ENCODE data around the gene PLA2R1.

PLA2R1 gene

DNA sequence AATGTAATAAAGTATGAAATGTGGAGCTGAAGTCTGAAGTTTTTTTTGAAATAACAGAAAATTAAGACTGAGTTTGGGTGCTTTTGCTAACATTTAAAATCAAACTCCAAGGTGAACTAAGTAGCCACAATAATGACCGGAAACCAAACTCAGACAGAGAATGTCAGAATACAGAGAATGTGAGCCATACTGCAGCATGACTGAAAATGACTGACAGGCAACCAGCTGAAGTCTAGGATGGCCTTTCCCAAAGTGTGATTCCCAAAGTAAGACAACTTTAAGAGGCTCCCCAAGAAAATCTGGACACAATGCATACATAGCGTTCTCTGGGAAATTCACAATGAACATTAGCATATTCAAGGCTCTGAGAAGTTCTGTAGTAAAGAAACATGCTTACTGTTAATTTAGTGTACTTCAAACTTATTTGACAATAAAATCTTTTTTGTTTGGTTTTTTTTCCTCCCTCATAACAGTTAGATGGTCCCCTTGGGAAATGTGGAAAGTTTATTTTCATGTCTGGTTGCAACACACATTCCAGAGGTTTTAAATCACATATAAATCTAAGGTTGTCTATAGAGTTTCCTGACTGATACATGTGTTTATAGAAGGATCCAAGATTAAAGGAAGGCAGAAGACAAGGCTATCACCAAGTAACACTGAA is 28.6 kb downstream of the PLA2R1 start:
- DNase-seq, result no peak

DNA sequence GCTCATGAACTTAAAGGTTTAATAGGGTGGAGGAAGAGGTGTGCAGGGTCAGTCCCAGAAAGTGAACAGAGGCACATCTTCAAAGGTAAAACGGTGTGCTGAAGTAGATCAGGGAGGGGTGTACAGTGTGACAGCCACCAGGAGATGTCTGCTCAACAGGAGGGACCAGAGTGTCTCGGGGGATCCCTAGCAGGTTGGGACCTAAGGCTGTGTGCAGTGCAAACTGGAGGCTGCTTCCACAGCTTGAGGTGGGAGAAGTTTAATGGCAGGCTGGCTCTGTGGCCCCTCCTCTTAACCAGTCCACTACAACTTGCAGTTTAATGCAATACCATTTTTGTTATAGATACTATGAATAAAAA is 33.2 kb downstream of the PLA2R1 start:
- DNase-seq, result no peak

DNA sequence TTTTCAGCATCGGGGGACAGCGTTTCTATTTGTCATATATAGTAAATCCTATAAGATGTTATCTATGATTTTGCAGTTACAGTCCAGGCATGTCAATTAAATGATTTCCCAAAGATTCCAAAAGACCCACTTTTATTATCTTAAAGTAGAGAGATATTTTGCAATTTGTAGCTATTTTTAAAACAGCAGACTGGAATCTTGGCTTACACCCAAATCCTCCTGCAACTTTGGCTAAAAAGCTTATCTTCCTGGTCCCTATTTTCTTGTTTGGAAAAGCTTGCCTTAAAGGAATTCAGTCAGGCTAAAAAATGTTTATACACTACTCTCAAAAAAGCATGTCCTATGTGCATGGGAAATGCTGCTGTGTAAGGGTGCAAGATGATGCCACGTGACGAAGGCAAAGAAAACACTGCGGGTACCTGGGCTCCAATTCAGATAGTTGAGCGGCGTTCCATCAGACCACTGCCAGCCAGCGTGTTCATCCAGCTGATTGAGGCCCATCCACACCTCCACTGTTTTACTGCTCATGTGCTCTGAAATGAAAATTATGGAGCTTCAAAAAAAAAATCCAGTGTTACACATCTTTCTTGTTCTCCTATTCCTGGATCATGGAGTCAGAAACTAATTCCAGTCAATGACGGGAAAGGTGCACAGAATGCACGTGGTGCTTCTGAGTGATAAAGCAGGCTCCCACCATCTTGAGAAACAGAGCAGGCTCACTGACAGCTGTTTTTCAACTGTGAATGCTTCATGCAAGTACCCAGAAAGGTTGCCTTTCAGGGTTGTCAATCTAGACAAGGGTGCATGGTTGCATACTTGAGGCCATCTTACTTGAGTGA is 33.8 kb downstream of the PLA2R1 start:
- DNase-seq, result no peak

DNA sequence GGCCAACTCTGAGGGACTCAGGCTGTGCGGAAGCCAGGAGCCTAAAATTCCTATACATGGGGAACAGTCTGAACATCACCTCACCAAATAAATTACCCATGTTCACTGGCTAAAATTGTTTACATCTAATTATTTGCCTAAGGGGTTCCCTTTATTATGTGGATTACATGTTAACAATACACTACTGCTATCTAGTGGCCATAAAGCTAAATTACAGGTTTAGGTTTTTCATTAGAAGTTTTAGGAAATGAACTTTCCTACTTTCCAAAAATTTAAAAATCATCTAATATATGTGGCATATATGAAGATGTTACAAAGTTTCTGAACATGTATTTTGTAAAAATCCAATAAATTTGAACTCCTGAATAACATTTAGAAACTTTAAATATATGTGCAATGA is 40.3 kb downstream of the PLA2R1 start:
- DNase-seq, result no peak

DNA sequence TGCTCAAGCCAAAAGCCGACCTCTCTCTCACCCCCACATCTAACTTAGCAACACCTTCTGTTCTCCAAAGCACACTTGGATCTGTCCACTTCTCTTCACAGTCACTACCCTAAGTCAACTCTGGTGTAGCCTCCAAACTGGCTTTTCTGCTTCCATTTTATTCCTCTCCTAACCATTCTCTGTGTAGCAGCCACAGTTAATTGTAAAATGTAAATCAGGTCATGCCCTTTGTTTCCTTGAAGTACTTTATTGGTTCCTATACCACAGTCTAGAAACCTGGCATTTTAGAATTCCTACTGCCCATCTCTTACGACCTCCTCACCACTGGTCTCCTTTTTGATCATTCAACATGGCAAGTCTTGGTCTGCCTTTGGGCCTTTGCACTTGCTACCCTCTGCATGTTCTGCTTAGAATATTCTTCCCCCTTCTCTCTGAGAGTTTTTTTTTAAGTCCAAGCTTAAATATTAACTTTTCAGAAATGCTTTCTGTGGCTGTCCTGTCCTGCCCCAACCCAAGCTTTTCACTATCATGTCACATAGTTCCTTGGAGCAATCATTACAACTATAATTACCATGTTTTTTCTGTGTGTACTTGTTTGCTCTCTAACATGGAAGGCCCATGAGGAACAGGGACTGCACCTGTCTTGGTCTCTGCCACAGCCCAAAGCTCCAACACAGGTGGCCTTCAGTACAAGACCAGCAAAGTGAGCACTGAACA is 42.9 kb downstream of the PLA2R1 start:
- DNase-seq, result no peak

DNA sequence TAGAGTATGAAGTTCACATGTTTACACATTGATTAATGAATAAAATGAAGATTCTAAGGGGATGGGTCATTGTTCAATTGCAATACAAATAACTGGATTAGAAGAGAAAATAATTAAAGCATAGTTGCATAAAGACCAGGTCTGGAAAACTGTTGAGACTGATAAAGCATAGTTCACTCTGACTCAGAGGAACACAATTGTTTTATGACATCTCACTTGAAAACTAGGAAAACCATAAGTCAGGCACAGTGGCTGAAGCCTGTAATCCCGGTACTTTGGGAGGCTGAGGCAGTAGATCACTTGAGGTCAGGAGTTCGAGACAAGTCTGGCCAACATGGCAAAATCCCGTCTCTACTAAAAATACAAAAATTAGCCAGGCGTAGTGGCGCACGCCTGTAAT is 46.7 kb downstream of the PLA2R1 start:
- DNase-seq, result no peak

DNA sequence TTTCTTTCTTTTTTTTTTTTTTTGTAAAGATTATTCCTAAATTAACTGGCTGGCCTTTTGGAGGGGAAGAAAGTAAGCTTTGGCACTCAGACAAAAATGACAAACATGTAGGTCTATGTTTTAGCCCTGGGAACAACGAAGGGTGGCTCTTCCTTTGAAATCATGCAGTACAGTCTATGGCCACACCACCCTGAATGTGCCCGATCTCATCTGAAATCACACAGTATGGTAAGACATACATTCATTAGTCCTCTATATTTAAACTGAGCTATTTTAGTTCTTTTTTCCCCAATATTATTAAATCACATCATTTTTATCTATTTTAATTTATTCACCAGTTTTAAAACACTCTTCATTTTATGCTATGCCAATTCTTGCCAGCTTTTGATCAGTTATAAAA is 48.2 kb downstream of the PLA2R1 start:
- DNase-seq, result no peak

DNA sequence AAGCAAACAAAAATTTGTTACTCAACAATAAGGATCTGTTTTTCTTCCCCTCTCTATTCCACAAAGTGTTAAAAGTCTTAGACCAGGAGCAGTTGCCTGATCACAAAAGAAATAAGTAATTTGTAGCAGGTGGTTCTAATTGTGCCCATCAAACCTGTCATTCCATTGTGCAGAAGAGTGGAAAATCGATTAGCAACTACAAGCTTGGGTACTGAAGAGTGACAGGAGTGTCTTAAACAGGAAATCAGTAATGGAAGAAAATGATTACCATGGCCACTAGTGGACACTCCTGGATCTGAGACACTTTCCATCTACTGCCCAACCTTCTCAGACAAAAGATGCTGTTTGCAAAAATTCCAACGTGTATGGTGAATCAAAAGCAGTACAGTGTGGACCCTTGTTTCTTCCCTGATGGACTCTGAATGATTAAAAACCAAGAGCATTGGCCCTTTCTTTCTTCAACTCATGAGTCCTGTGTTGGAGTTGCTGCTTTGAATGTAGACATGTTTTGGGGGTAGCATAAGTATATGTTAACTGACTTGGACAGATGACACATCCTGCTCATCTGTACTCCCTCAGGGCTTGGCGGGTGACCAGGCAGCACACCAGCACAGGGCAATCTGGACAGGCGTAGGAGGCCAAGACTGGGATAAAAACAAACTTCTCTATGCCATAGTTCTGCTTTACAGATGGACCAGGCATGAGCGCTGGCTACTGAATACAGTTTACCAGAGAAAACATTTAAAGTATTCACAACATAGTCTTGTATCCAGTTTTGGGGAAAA is 51.9 kb downstream of the PLA2R1 start:
- DNase-seq, result no peak

DNA sequence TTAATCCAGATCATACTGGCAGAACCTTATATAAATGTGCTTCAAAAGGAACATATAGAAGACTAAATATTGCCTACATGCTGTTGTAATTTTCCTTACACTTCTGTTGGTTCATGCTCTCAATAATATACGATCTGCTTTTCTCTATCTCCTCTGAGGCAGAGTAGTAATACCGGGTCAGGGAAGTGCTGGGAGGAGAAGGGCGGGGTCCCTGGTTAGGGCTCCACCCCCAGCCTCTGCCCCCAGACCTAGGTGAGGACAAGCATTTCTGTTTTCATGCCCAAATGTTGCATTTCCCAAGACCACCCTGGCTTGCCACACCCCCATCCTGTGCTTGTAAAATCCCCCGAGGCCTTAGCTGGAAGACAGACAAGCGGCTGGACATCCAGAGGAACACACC is 55.3 kb downstream of the PLA2R1 start:
- no peak for DNase-seq

DNA sequence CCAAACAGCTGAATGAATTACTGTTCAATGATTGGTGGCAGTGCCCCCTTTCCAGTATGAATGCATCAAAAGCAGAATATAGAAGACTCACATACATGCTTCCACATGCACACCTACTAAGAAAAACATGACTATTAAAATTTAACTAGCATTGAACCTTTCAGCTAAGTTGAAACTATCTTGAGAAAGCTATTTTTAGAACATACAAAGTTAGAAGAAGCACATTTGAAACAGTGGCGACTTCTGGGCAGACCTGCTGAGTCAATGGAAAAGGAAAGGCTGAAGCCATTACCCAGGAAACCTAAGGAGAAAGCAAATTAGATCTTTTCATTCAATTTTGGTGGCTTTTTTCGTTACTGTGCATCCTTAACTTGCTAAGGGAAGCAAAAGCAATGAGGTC is 55.9 kb downstream of the PLA2R1 start:
- DNase-seq, result no peak

DNA sequence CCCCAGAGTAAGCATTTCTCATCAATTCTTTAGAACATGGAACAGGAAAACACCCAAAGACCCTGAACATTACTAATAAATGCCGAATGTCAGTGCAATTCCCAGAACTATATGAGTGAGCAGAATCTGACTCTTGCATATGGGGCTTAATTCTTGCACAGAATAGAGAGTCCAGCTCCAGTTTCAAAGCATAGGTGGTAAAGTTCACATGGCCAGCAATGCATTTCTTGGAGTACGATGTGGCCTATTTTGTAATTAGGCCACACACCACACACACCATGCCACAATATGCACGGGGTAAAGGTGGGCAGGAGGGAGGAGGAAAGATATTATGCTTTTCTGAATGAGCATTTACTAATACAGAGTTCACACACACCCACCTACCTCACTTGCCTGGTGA is 56.5 kb downstream of the PLA2R1 start:
- DNase-seq, result no peak

DNA sequence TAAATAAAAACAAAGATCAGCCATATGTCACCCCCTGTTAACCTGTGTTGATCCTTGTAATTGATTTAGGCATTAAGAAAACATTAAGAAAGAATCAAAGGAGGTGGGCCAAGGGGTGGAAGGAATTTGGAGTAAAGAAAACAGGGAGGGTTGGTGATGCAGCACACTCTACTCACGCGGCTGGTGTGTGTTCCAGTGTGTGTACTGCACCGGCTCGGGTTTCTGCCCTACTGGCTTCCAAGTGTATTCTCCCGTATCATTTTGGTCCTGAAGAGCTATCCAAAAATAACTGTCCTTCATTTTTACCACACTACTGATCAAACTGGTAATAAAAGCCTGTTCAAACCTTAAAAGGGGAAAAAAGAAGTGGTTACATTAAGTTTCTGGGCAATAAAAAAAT is 56.9 kb downstream of the PLA2R1 start:
- no peak for DNase-seq

DNA sequence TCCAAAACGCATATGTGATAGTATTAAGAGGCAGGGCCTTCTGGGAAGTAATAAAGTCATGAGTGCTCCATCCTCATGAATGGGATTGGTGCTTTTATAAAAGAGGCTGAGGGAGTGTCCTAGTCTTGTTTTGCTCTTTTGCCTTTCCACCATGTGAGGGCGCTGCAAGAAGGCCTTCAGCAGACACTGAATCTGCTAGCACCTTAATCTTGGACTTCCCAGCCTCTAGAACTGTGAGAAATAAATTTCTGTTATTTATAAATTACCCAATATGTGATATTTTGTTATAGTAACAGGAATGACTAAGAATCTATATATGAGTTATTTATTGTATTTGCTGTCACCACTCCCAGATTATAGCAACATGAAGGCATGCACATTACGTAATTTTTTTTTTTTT is 63.5 kb downstream of the PLA2R1 start:
- no peak for DNase-seq

DNA sequence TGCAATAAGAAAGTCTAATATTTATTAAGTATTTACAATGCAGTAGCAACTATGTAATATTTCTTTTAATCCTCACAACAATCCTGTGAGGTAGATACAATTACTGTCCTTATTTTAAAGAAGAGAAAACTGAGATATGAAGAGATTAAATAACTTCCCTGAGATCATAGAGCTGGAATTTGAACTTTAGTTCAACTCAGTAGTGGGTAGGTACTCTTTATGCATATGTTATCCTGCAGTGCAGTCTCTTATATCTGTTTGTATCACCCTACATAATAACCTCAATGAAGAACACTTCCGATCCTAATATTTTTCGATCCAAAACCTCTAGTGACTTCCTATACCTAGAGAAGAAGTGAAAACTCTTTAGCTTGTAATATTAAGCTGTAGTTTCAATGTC is 64.2 kb downstream of the PLA2R1 start:
- no peak for DNase-seq

DNA sequence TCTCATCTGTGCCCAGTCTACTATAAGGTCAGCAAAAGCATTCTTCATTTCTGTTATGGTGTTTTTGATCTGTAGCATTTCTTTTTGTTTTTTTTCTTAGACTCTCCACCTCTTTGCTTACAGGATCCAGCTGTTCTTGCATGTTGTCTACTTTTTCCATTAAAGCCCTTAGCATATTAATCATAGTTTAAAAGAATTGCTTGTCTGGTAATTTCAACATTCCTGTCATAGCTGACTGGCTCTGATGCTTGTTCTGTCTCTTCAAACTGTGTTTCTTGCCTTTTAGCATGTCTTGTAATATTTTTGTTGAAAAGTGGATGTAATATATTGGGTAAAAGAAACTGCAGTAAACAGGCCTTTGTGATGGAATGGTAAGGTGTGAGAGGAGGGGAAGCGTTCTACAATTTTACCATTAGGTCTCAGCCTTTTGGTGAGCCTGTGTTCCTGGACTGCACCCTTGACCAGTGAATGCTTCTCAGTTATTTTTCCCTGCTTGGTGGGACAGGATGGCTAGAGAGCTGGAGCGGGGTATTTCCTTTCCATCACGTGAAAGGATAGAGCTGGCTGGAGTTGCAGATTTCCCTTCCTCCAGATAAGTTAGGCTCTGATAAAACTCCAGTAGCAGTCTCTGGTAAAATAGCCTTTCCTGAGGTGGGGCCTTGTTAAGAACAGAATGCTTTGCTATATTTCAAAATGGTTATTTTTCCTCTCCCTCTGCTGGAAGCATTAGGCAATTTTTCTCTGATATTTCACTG is 65.4 kb downstream of the PLA2R1 start:
- no peak for DNase-seq

DNA sequence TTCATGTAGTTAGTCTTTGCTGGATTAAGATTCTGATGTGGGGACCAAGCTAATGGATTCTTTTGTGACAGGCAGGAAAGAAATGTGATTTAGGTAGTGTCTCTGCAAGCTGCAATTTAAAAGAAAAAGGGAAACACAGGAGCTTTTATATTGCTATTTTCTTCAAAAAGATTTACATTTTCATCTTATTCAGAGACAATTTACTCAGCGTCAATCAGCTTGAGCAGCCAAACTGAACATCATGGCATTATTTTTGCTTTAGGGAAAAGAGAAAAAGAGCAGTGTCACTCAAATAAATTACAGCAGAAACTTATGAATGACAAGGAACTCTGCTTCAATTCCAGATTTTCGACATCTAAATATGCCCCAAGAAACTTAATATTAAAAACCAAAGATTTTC is 67.4 kb downstream of the PLA2R1 start:
- no peak for DNase-seq

DNA sequence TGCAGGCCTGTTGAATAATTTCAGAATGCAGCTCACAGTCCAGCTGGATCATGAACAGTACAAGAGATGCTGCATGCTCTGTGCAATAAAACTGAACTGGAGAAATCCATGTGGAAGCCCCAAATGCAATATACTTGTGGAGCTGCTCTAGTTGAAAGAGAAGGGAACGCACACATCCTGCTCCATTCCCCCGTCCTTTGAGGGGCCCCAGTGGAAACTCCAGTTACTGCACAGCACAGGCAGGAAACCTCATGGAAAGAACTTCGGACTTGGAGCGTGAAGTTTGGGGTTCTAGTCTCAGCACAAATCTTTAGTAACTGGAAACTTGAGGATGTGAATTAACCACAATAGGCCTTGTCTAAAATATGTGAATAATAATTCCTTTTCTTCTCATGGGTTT is 73.2 kb downstream of the PLA2R1 start:
- DNase-seq, result no peak

DNA sequence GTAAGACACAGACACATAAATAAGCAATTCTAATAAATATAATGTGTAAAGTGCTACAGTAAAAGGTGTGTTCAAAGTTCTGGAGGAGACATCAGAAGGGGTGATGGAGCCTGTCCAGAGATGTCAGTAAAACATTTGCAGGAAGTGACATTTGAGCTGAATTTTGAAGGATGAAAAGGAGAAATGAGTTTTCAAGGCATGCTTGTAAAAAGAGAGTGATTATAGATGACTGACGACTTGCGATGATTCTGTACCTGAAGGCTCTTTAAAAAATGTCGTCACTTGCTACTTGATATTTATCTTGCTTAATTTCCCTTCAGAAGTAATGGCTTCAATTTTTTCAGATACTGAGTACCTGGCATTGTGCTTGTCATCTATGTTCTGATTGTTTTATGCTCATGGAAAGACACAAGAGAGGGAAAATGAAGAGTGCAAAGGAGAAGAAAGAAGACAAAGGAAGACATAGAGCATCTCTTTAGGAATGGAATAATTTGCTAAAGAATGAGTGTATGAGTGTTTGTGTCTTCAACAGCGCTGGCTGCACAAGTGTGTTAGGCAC is 73.9 kb downstream of the PLA2R1 start:
- no peak for DNase-seq

DNA sequence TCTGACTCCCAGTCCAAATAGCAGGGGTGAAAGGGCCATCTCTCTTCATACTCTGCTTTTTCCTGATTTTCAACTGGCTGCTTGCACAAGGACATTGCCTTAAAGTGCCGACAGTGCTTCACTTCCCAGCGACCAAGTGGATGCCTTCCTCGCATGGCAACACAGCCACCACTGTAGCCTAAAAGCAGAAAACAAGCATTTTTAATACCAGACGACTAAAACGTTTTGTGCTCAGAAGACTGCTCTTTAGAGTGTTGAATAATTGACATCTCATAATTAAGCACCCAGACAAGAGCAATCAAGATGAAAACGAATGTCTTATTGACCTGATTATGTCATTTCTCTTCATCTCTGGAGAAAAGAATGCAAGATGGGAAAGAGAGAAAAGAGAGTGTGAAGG is 75.2 kb downstream of the PLA2R1 start:
- DNase-seq, result no peak

DNA sequence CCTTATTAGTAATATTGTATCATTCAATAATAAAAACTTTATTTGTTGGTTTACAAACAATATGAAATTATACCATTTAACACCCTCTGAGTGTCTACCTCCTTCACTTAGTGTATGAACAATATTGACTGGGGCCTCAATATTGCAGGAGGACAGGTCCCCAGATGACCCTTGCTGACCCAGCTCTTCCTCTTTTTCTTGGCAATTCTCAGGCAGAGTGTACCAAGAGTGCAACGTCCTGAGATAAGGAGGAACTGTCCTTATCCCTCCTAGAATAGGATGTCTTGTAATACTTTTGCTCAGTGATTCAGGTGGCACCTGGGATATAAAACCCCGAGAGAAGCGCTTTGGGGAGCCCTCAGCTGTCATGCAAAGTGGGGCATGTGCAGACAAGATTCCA is 76.8 kb downstream of the PLA2R1 start:
- no peak for DNase-seq

DNA sequence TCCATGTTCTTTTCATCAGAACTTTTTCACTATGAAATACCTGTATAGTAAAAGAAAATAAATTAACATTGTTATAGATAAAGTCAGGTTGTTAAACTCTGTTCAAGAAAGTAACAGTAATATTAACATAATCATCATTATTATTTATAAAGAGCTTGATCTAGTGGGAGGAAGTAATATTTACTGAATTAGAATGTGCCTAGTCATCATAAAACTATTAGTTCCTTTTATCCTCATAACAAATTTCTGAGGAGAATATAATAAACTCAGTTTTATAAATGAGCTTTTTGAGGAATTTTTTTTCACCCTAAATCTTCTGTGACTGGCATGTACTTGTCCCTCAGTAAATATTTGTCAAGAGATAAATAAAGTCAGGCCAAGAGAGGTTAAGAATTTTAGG is 78.4 kb downstream of the PLA2R1 start:
- no peak for DNase-seq
